WERI-Rb-1 (cell line): ENCODE results near the gene IL3RA.
"Not testable (repeated sequence)": the region's sequence is repeated elsewhere in the genome, so short reads cannot be mapped to it uniquely, and the experiment has no call there.

ENCODE experiments used
- DNase-seq: peaks from one replicate; pipeline ENCODE4 v3.0.0-alpha.2; 2020
- H3K27ac ChIP-seq: fragments of 250-450 bp; sonication (Bioruptor Pico); 2 replicates; pipeline ENCODE4 v1.5.1; 2020; ENCODE audit warnings: mild to moderate bottlenecking, moderate library complexity
- H3K27me3 ChIP-seq: fragments of 250-450 bp; sonication (Bioruptor Pico); 2 replicates; pipeline ENCODE4 v1.5.1; 2021; ENCODE audit warnings: mild to moderate bottlenecking, low read depth, moderate library complexity; ENCODE audit not compliant: insufficient read depth, severe bottlenecking
- H3K36me3 ChIP-seq: fragments of 250-450 bp; sonication (Bioruptor Pico); 2 replicates; pipeline ENCODE4 v1.5.1; 2020; ENCODE audit warnings: mild to moderate bottlenecking, moderate library complexity
- H3K4me3 ChIP-seq: 2 replicates; pipeline ENCODE4 v1.5.1; 2011; ENCODE audit warnings: low read depth, mild to moderate bottlenecking, control low read depth, low read length
- H3K9me3 ChIP-seq: fragments of 250-450 bp; sonication (Bioruptor Pico); 2 replicates; pipeline ENCODE4 v1.5.1; 2021; ENCODE audit warnings: mild to moderate bottlenecking, moderate library complexity; ENCODE audit not compliant: severe bottlenecking
- CTCF ChIP-seq: IDR thresholded peaks from 2 replicates; pipeline ENCODE4 v1.5.1; 2011; ENCODE audit warnings: low read depth, mild to moderate bottlenecking, control low read depth, inconsistent platforms, low read length

IL3RA gene

GRCh38 chrX:1341545-1342184, 5.1 kb downstream of the IL3RA start:
- Histone ChIP-seq H3K27ac (no peak overlapping the region), H3K4me3 (no peak overlapping the region), H3K27me3 (no peaks in the 10 kb centered on the region), H3K9me3 (peaks cover 3% of the 10 kb centered on the region), H3K36me3 (peaks cover 12% of the 10 kb centered on the region)
- DNase-seq: no peak
- no peak for TF ChIP-seq CTCF

- H3K4me3 ChIP-seq, H3K9me3 ChIP-seq: not testable (repeated sequence)
Measured at GRCh38 chrX:1349606-1350005, 13.0 kb downstream of the IL3RA start.

GRCh38 chrX:1351981-1352714, 15.6 kb downstream of the IL3RA start:
- Histone ChIP-seq H3K9me3 (no peaks in the 10 kb centered on the region), H3K36me3 (peaks cover 5% of the 10 kb centered on the region), H3K27me3 (no peaks in the 10 kb centered on the region), H3K27ac (no peak overlapping the region), H3K4me3 (no peak overlapping the region)
- no peak for DNase-seq
- TF ChIP-seq CTCF: no peak

More at GRCh38 chrX:1349606-1350005, 13.0 kb downstream of the IL3RA start:
- H3K36me3 ChIP-seq, H3K27me3 ChIP-seq, DNase-seq, H3K27ac ChIP-seq: not testable (repeated sequence)

GRCh38 chrX:1354036-1355019, 17.7 kb downstream of the IL3RA start:
- Histone ChIP-seq H3K36me3 (peaks cover 11% of the 10 kb centered on the region), H3K9me3 (no peaks in the 10 kb centered on the region), H3K27ac (no peak overlapping the region), H3K4me3 (no peak overlapping the region), H3K27me3 (no peaks in the 10 kb centered on the region)
- DNase-seq: no peak
- no peak for TF ChIP-seq CTCF

GRCh38 chrX:1355131-1356046, 18.8 kb downstream of the IL3RA start:
- Histone ChIP-seq H3K27ac (no peak overlapping the region), H3K27me3 (no peaks in the 10 kb centered on the region), H3K36me3 (peaks cover 7% of the 10 kb centered on the region), H3K9me3 (no peaks in the 10 kb centered on the region), H3K4me3 (no peak overlapping the region)
- TF ChIP-seq CTCF: no peak
- DNase-seq: no peak
